SW 1271 (cell line): ENCODE results near the gene AP2S1.
"Not testable (repeated sequence)": the region's sequence is repeated elsewhere in the genome, so short reads cannot be mapped to it uniquely, and the experiment has no call there.

Experiments
- DNase-seq, 2 experiments: peaks; one replicate each; lab custom pipeline; 2025; lab: John Stamatoyannopoulos, UW

The AP2S1 gene

DNA sequence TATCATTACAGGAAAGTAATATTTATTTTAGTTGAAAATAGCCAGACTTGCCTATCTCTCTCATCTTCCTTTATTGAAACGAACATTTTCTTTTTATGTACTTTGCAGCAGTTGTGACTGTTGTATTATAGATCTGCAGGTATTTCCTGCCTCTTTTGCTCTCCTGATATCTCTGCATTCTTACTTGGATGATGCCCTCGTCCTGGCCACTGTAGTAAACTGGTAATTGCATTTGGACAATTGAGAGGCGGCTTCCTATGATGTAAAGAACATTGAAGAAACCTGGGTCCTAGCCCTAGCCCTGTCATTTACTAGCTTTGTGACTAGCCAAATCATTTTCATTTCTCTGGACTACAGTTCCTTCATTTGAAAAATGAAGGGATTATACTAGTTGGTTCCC lies 16.5 kb upstream of the AP2S1 start:
- no peak for DNase-seq

DNA sequence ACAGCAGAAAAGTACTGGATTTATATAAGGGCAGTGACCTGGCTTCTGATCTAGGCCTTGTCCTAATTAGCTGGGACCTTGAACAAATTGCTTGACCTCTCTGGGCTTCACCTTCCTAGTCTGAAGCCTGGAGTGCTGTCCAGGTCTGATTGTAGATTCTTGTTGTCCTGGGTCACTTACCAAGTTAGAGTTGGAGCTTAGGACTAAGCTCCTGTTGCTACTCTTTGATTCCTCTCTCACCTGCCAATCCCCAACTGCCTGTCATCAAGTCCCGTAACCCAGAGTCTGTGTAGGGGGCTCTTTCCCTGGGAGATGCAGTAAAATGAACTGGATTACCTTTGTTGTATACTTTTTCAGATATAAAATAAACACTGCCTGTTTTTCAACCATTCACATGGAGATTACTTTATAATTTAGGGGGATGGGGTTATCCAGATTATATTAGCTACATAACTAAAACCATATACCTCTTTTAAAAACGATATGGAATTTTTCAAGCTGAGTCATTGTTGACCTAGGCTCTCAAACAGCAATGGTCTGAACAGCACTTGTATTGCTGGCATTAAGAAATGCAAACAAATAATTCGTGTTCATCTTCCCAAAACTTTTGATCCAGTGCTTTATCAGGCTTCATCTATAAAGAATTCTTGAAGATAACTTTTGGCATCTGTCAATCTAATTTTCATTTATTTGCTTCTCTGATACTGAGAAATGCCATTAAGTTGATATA lies 15.9 kb upstream of the AP2S1 start:
- DNase-seq, result no peak

GRCh38 chr19:46863818-46864629 lies 13.4 kb upstream of the AP2S1 start:
- DNase-seq, result no peak

DNA sequence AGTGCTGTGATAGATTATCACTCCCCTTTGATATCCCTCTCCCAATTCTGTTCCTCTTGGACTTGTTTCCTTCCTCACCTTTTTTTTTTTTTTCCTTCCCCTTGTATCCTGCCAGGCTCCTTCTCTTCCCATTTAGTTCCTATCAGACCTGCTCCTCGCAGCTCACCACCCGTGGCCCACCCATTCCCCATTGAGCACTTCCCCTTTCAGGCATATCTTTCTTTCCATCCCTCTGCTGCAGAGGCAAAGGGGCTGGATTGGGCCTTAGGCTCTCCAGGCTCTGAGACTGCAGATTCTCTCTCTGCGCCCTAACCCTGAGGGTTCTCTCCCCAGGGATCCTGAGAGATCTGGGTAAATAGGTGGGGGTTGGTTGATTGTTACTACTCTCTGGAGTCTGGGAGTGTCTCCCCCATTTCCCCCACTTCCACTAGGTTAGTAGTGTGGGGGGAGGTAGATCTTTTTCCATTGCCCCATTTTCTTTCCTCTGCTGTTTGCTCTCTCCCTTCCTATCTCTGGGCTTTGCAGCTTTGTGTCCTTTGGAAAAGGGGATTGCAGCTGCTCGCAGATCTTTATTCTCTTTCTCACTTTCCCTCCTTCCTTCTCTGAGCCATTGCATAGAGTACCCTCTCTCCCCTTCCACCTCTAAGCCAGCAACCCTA lies 12.5 kb upstream of the AP2S1 start:
- DNase-seq, result no peak

DNA sequence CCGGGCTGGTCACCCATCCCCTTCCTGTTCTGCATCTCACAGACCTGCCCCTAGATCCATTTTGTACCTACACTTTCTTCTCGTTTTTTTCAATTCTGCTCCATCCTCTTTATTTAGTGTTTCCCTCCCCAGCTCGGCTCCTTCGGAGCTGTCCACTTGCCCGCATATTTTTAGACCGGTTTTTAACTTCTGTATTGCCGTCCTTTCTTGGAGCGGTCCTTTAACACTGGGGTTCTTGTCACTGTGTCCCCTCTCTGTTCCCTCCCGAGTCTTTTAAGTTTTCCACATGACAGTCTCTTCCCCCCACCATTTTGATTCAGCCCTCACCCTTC lies 11.8 kb upstream of the AP2S1 start:
- DNase-seq, result no peak

GRCh38 chr19:46861691-46862502 lies 11.3 kb upstream of the AP2S1 start:
- no peak for DNase-seq

GRCh38 chr19:46860846-46861690 lies 10.4 kb upstream of the AP2S1 start, which contains the start of gene ARHGAP35:
Gene ARHGAP35, plus strand, starts transcription at chr19:46860997. Its CDS starts 57,679 bp downstream, at chr19:46918676.
- DNase-seq, result no peak

DNA sequence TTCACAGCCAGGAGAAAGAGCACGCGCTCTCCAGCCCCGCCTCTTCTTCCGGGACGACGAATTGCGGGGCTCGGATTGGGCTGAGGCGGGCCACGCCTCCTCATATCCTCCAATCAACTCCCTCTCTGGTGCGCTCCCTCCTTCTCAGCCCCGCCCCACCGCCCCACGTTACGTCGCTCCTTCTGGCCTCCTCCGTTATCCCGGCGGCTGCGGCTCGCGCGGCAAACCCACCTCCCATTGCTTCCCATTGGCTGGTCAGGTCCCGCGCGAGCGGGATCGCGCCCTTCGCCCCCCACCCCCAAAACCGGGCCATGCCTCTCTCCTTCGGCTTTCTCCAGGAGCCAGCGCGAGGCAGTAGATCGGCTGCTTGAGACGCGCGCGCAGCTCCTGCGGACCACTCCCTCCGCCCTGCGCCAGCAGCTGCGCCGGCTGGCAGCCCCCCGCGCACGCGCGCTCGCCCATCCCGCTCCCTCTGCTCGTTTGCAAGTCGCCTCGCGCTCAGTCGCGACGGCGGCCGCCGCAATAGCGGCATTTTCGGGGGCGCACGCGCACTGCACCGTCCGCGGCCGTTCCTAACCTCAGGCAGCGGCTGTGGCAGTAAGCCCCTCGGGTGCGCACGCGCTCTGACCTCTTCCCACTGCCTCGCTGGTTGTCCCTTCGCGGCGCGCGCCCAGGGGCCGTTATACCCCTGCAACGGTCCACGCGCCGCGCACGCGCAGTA lies 9.6 kb upstream of the AP2S1 start:
- peak; percentile 81 to 94 for DNase-seq

- DNase-seq, result no peak
Measured at GRCh38 chr19:46859637-46860124, 9.0 kb upstream of the AP2S1 start.

DNA sequence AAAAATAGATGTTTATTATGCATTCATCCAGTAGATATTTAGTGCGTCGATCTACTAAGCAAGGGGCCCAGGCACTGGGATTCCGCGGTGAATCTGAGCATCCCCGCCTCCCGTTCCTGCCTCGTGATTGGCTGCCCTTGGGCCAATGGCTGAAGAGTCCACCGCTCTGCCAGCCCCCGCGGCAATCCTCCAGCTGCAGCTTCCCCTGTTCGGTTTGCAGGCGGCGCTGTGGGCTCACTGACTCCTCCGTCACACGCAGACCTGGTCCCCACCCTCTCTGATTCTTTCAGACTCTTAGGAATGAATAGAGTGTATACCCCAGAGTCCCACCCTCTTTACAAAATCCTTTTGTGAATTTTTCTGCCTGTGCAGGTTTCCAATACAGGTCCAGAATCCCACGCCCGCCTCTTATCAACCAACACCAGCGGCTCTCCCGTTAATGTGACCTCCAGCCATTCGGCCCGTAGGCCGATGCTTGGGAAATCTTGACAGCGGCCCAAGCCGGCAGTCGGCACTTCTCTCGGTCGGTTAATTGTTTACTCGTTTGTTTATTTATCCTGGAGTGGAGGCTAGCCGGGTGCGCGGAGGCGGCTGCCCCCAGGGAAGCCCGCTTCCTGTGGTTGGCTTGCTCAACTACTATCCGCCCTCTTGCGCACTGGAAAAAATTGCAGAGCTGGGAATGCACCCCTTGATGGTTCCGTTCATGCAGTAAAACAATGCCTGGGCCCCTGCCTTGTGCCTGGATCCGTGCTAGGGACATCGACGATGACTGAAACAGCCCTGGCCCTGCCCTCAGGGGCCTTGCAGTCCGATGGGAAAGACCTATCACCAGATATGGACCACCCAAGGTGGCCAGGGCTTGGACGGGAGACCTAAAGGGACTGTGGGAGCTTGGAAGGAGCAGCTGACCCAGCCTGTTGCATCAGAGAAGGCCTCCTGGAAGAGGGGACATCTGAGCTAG lies 5.7 kb upstream of the AP2S1 start:
- peak; percentile 42 to 84 for DNase-seq

GRCh38 chr19:46854698-46855097 lies 4.1 kb upstream of the AP2S1 start:
- DNase-seq, result not testable (repeated sequence)

GRCh38 chr19:46852830-46853229 lies 2.2 kb upstream of the AP2S1 start:
- DNase-seq, result no peak

DNA sequence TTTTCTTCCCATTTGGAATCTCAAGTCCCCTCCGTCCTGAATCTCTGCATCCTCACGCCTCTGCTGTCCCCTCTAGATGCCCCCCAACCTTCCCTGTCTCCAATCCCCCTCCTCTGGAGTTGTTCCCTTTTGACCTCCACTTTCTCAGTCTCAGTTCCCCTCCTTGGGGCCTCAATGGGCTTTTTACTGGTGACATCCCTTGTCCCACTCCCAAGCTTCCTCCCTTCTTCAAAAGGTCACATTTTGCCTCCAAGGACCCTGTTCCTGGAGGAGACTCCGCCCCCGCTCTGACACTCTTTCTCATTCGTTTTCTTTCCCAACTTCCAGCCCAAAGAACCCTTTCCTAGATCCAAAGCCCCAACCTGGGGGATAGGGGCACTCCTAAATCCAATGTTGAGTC lies 1.0 kb downstream of the AP2S1 start:
- DNase-seq, result no peak

GRCh38 chr19:46848389-46848788 lies 2.3 kb downstream of the AP2S1 start:
- no peak for DNase-seq

GRCh38 chr19:46847528-46847927 lies 3.1 kb downstream of the AP2S1 start:
- DNase-seq, result no peak

GRCh38 chr19:46845959-46846459 lies 4.6 kb downstream of the AP2S1 start:
- no peak for DNase-seq

DNA sequence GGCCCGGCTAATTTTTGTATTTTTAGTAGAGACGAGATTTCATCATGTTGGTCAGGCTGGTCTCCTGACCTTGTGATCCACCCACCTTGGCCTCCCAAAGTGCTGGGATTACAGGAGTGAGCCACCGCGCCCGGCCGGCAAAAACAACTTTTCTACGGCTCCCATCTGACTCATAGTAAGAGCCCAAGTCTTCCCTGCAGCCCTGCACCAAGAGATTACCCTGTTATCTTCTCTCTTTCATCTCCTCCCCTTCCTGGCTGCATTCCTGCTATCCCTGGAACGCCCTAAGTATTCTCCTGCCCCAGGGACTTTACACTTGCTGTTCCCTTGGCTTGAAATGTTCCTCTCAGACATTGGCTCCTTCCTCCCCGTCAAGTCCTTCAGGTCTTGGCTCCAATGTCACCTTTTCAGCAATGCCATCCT lies 6.6 kb downstream of the AP2S1 start:
- DNase-seq, result no peak

DNA sequence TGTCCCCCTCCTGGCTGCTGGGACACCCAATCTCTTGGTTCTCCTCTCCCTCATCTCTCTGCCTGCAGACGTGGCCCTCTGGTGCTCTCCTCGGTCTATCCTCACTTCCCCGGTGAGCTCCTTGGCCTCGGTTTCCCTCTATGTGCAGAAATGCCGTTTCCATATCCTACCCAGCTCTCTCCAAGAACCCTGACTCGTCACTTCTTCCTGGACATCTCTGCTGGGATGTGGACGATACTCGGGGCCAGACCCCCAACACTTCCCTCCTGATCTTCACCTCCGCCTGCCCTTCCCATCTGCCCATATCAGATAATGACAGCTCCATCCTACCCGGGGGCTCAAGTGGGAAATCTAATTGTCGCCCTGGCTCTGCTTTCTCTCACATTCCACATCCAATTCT lies 7.9 kb downstream of the AP2S1 start:
- DNase-seq, result no peak
